ENCODE measurements around the gene ANKRD33B. TPM values are rescaled to one million over a fixed set of nuclear protein-coding genes. Genes with fewer than 3 reads are reported as not detected.

The ANKRD33B gene
- polyA plus RNA-seq, 3 donors, result 0.05 TPM; not detected in 2

DNA sequence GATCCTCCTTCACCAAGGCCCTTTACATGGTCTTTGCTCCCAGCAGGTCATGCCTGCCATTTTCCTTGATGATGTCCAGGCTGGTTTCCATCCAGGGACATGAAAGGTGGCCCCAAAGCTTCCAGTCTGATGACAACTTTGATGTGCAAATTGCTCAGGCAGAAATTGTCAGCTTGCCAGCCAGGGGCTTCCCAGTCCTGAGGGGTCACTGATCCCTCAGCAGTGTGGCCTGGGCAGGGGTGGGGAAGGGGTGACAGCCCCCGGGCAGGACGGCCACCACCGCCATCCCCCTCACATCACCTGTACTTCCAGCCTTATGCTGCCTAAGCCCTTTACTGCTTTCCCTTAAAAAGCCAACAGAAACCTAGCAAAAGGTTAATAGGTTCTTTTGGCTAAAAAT lies 96.3 kb downstream of the ANKRD33B start:
- H3K27ac Mint-ChIP-seq, result no peak overlapping the region
- H3K27me3 Mint-ChIP-seq (ENCODE audit: low read depth in 3 of 3), result peaks cover 0 to 4% (median 3%) of the 10 kb centered on the region in 3 donors
- Histone ChIP-seq H3K9ac (ENCODE audit: insufficient read depth, low read length, poor library complexity, severe bottlenecking) (no peak overlapping the region), H3K4me1 (ENCODE audit: control insufficient read depth in 1 of 2, insufficient read depth in 2 of 2, low read length in 2 of 2) (peaks cover 13 to 15% of the 10 kb centered on the region in 2 donors), H3K9me3 (replicated peaks in 1 of 2; ENCODE audit: control insufficient read depth in 1 of 2, insufficient read depth in 1 of 2, low read length in 2 of 2) (no peaks in the 10 kb centered on the region), H3K4me2 (replicated peaks; ENCODE audit: extremely low read depth, low read length, poor library complexity, severe bottlenecking) (no peak overlapping the region), H3K79me2 (ENCODE audit: insufficient read depth, low read length) (no peaks in the 10 kb centered on the region), H3K27me3 (ENCODE audit: control insufficient read depth in 2 of 2, insufficient read depth in 2 of 2, low read length in 2 of 2) (no peaks in the 10 kb centered on the region), H3K4me3 (replicated peaks in 1 of 3; ENCODE audit: low read depth in 2 of 3, low read length in 3 of 3) (no peak overlapping the region), H3K27ac (ENCODE audit: low read depth in 1 of 2, low read length in 2 of 2) (no peak overlapping the region), H3K36me3 (replicated peaks in 1 of 2; ENCODE audit: control insufficient read depth in 1 of 2, insufficient read depth in 2 of 2, low read length in 2 of 2) (no peaks in the 10 kb centered on the region), H4K20me1 (ENCODE audit: insufficient read depth, low read length) (no peaks in the 10 kb centered on the region), H2AFZ (ENCODE audit: insufficient read depth, low read depth, low read length, poor library complexity, severe bottlenecking) (no peak overlapping the region)
- DNase-seq, result no peak
- TF ChIP-seq, protein P1, sequence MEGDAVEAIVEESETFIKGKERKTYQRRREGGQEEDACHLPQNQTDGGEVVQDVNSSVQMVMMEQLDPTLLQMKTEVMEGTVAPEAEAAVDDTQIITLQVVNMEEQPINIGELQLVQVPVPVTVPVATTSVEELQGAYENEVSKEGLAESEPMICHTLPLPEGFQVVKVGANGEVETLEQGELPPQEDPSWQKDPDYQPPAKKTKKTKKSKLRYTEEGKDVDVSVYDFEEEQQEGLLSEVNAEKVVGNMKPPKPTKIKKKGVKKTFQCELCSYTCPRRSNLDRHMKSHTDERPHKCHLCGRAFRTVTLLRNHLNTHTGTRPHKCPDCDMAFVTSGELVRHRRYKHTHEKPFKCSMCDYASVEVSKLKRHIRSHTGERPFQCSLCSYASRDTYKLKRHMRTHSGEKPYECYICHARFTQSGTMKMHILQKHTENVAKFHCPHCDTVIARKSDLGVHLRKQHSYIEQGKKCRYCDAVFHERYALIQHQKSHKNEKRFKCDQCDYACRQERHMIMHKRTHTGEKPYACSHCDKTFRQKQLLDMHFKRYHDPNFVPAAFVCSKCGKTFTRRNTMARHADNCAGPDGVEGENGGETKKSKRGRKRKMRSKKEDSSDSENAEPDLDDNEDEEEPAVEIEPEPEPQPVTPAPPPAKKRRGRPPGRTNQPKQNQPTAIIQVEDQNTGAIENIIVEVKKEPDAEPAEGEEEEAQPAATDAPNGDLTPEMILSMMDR (IDR thresholded peaks at IDR 0.05), result no peak
- no CpG with 5 or more reads among the region's 3 CpGs for WGBS (ENCODE audit: insufficient coverage)
- intact Hi-C loops (cut with micrococcal nuclease), result no loop called here
- H3K4me1 Mint-ChIP-seq, result peaks cover 15% of the 10 kb centered on the region
- peaks cover 0 to 2% (median 0%) of the 10 kb centered on the region in 7 donors for H3K9me3 Mint-ChIP-seq
- H3K36me3 Mint-ChIP-seq, result no peaks in the 10 kb centered on the region
- H3K4me3 Mint-ChIP-seq, result no peak overlapping the region

DNA sequence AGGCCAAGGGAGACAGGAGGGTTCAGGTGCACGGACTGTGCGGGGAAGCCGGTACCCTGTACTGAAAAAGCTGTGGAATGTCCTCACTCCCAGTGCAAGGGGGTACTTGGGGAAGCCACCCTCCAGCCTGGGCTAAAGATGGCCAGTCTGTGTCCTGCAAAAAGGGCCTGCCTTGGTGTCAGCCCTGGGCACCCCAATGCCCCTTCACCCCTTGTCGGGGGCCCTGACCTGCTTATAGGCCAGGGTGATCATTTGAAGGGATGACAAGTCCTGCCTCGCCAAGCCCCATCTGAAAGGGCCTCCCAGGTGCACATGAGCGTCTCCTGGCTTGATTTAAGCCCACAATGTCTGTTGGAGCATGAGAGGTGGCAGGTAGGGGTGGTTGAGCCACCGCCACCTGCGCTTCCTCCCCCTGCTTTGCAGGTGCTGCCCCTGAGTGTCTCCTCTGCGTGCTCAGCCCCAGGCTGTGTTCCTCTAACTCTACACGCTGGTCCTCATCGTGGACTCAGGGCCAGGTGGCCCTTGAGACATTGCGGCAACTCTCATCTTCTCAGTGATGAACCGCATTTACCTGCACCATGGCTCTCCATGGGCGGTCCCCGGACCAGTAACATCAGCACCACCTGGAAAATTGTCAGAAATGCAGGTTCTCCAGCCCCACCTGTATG lies 97.0 kb downstream of the ANKRD33B start:
- Histone ChIP-seq H3K4me3 (replicated peaks in 1 of 3; ENCODE audit: low read depth in 2 of 3, low read length in 3 of 3) (no peak overlapping the region), H3K4me2 (replicated peaks; ENCODE audit: extremely low read depth, low read length, poor library complexity, severe bottlenecking) (no peak overlapping the region), H4K20me1 (ENCODE audit: insufficient read depth, low read length) (no peaks in the 10 kb centered on the region), H3K9ac (ENCODE audit: insufficient read depth, low read length, poor library complexity, severe bottlenecking) (no peak overlapping the region), H3K79me2 (ENCODE audit: insufficient read depth, low read length) (no peaks in the 10 kb centered on the region), H3K27ac (ENCODE audit: low read depth in 1 of 2, low read length in 2 of 2) (no peak overlapping the region), H3K27me3 (ENCODE audit: control insufficient read depth in 2 of 2, insufficient read depth in 2 of 2, low read length in 2 of 2) (no peaks in the 10 kb centered on the region), H3K9me3 (replicated peaks in 1 of 2; ENCODE audit: control insufficient read depth in 1 of 2, insufficient read depth in 1 of 2, low read length in 2 of 2) (no peaks in the 10 kb centered on the region), H3K36me3 (replicated peaks in 1 of 2; ENCODE audit: control insufficient read depth in 1 of 2, insufficient read depth in 2 of 2, low read length in 2 of 2) (no peaks in the 10 kb centered on the region), H3K4me1 (ENCODE audit: control insufficient read depth in 1 of 2, insufficient read depth in 2 of 2, low read length in 2 of 2) (peaks cover 13 to 15% of the 10 kb centered on the region in 2 donors), H2AFZ (ENCODE audit: insufficient read depth, low read depth, low read length, poor library complexity, severe bottlenecking) (no peak overlapping the region)
- 98% methylated on average over 12 of the region's 15 CpGs for WGBS (ENCODE audit: insufficient coverage)
- Mint-ChIP-seq H3K9me3 (peaks cover 0 to 2% (median 0%) of the 10 kb centered on the region in 7 donors), H3K36me3 (no peaks in the 10 kb centered on the region), H3K4me3 (no peak overlapping the region), H3K4me1 (peaks cover 15% of the 10 kb centered on the region), H3K27me3 (ENCODE audit: low read depth in 3 of 3) (peaks cover 0 to 4% (median 3%) of the 10 kb centered on the region in 3 donors), H3K27ac (no peak overlapping the region)
- intact Hi-C loops (cut with micrococcal nuclease), result no loop called here
- TF ChIP-seq, protein P1 (IDR thresholded peaks at IDR 0.05), result no peak
- DNase-seq, result no peak

All from CD14-positive monocyte (primary cell).